ENCODE measurements around the gene TBC1D24.

GRCh38 chr16:2472488-2472864 is 2.5 kb upstream of the TBC1D24 start:
- TF ChIP-seq POLR2AphosphoS5 (IDR thresholded peaks at IDR 0.05) (no peak), CTCF (IDR thresholded peaks at IDR 0.05) (no peak), POLR2A (IDR thresholded peaks at IDR 0.05) (no peak)

All from breast epithelium (tissue), 3 donors.